ENCODE results near the gene POLR3K.

The POLR3K gene

GRCh38 chr16:78444-79150, 25.2 kb upstream of the POLR3K start:
- H3K27ac ChIP-seq = peak overlapping the region; percentile 84

DNA sequence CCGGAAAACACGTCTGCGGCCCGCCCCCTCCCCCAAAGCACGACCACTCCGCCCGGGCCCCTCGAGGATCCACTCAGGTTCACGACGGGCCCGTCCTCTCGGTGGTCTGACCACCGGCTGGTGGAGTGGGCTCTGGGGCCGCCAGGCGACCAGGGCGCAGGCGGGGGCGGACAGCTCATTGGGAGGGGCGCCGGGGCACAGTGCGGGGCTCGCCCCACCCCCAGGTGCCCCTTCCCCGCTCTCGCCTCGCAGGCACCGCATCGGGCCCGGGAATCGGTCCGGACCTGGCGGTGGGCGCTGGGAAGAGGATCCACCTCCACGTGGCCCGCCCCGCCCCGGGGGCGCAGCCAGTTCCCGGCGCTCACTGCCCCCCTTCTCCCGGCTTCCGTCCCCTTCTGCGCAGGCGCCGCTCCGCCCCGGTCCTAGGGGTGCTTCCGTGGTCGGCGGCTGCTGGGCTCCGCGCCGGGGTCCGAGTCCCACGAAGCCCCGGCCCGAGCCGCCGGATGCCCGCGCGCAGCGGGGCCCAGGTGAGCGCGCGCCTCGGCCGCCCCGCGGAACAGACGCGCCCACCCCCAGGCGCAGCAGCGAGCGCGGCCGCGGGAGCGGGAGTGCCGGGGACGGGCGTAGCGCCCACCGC, 24.5 kb upstream of the POLR3K start, which contains the start of gene MPG:
Gene MPG, plus strand, starts transcription at position 419 of the 637 bp plus-strand sequence. Its CDS starts 85 bp downstream, at position 504.
- TF ChIP-seq ZFX (IDR thresholded peaks at IDR 0.05; ENCODE audit: borderline replicate concordance) = no peak
- TF ChIP-seq, protein P1, sequence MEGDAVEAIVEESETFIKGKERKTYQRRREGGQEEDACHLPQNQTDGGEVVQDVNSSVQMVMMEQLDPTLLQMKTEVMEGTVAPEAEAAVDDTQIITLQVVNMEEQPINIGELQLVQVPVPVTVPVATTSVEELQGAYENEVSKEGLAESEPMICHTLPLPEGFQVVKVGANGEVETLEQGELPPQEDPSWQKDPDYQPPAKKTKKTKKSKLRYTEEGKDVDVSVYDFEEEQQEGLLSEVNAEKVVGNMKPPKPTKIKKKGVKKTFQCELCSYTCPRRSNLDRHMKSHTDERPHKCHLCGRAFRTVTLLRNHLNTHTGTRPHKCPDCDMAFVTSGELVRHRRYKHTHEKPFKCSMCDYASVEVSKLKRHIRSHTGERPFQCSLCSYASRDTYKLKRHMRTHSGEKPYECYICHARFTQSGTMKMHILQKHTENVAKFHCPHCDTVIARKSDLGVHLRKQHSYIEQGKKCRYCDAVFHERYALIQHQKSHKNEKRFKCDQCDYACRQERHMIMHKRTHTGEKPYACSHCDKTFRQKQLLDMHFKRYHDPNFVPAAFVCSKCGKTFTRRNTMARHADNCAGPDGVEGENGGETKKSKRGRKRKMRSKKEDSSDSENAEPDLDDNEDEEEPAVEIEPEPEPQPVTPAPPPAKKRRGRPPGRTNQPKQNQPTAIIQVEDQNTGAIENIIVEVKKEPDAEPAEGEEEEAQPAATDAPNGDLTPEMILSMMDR (IDR thresholded peaks at IDR 0.05) = no peak
- peak within 1 kb of the TSS; percentile 84 for H3K27ac ChIP-seq

More at GRCh38 chr16:78444-79150, 25.2 kb upstream of the POLR3K start:
- TF ChIP-seq, protein P1 (IDR thresholded peaks at IDR 0.05) = no peak
- no peak for TF ChIP-seq ZFX (IDR thresholded peaks at IDR 0.05; ENCODE audit: borderline replicate concordance)

GRCh38 chr16:77273-77806, 23.9 kb upstream of the POLR3K start:
- H3K27ac ChIP-seq = peak overlapping the region; percentile 84

DNA sequence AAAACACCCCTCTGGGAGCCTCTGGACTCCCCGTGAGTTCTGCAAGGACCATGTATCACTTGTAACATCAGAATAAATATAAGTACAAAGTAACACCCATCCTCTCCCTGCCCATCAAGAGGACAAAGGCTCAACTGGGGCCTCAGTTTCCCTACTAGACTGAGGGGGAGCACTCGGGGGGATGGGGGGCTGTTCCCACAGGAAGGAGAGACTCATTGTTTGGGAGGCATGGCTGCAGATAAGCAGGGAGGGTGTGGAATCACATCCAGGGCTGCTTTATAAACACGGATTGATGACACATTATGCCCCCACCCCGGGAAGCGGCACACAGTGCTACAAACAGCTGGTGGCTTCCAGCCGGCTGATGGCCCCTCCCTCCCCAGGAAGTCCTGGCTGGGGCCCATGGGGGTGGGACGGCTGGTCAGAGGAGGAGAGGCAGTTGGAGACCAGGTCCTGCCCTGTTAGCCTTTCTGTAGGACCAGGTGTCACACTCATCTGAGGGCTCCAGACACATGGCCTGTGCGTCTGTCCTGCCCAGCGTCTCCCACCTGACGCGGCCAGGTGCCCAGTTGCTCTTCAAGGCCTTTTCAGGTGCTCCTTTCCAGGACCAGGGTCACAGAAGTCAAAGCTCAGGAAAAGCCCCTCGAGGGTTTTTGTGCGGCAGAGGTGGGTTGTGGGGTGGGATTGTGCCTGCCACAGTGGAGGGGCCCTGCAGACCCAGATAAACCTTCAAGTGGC, 23.3 kb upstream of the POLR3K start:
- TF ChIP-seq ZFX (IDR thresholded peaks at IDR 0.05; ENCODE audit: borderline replicate concordance) = no peak
- TF ChIP-seq, protein P1 (IDR thresholded peaks at IDR 0.05) = no peak
- peak overlapping the region; percentile 84 for H3K27ac ChIP-seq

More at GRCh38 chr16:77273-77806, 23.9 kb upstream of the POLR3K start:
- TF ChIP-seq, protein P1 (IDR thresholded peaks at IDR 0.05) = no peak
- no peak for TF ChIP-seq ZFX (IDR thresholded peaks at IDR 0.05; ENCODE audit: borderline replicate concordance)

DNA sequence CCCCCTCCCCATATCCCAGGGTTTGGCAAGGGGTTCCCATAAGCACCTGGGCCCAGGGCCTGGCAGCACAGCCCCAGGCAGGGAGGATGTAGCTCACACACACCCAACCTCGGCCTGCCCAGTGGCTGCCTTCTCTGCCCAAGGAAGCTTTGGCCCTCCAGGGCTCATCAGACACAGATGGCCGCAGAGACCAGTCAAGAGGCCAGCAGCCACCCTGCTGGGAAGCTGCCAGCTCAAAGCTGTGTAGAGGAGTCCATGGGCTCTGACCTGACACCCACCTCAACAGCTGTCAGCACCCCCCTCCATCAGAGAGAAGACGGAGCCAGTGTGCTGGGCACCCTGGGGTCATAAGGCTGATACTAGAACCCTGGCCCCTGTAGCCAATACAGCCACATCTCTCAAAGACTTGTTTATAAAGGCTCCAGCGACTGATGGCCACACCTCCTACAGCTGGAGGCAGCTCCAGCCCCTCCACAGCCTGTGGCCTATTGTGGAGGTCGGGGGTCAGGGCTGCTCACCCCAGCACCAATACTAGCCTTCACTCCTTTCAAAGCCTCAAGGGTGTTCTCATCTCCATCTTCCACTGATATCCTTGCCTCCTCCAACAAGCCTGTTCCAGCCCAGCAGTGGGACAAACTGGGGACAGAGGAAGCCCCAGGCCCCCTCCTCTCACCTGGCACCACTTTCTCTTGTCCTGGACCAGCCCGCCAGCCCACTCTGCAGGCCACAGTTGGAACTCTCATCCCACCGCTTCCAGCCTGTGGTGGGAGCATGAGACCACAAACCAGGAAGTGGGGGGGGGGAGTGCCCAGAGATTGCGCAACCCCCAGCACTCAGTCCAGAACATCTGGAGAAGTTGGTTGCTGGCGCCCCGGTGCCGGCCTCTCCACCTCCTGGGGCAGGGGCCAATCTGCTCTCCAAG, 22.4 kb upstream of the POLR3K start:
- H3K27ac ChIP-seq = peak overlapping the region; percentile 84
- TF ChIP-seq ZFX (IDR thresholded peaks at IDR 0.05; ENCODE audit: borderline replicate concordance) = no peak
- TF ChIP-seq, protein P1 (IDR thresholded peaks at IDR 0.05) = no peak

DNA sequence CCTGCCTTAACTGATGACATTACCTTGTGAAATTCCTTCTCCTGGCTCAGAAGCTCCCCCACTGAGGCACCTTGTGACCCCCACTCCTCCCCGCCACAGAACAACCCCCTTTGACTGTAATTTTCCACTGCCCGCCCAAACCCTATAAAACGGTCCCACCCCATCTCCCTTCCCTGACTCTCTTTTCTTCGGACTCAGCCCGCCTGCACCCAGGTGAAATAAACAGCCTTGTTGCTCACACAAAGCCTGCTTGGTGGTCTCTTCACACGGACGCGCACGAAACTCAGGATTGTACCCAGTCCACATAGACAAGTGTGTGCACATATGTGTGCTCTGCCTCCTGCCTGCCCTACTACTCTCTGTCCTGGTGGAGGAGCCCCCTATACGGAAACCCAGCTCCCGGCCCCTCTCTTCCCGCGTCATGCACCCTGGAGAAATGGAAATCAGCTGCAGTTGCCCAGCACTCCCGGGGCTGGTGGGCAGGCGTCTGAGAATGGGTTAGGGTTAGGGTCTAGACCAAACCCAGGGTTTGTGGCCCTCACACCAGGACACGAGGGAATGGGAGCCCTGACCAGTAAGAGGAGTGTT, 21.4 kb upstream of the POLR3K start:
- H3K27ac ChIP-seq = no peak overlapping the region
- TF ChIP-seq, protein P1 (IDR thresholded peaks at IDR 0.05) = no peak

Data from 22Rv1 (cell line).